ENCODE measurements around the gene LY6G6F. TPM values are rescaled to one million over a fixed set of nuclear protein-coding genes. Genes with fewer than 3 reads are reported as not detected.
A peak's percentile ranks its signal among the peaks of the same experiment; 100 is the strongest.

LY6G6F gene
- total RNA-seq, 1 donor from 2014 or later = not detected

DNA sequence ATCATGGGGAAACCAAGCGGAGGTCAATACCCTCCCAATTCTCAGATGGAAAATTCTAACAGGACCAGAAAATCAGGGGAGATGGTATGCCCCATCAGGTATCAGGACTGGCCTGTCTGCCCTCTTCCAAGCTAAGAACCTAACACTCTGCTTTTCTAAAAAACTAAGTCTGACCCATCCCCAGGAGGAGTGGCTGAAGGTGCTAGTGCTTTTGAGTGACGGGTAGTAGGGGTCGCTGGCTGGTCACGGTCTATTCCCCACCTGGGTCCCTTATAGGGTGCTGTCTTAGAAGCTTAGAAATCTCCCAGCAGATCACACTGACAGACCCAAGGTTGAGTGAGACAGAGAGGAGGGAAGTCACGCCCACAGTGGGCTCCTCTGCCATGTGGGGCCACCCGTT lies 13.1 kb upstream of the LY6G6F start:
- H3K4me3 Mint-ChIP-seq = no peak overlapping the region
- no peaks in the 10 kb centered on the region for H3K4me1 Mint-ChIP-seq (ENCODE audit: unreplicated experiment)
- no peak for TF ChIP-seq CTCF (conservative IDR thresholded peaks at IDR 0.05)
- DNase-seq (ENCODE audit: extremely low spot score, unreplicated experiment) = no peak
- H3K36me3 Mint-ChIP-seq = peaks cover 22% of the 10 kb centered on the region
- H3K27ac Mint-ChIP-seq = no peak overlapping the region
- no peaks in the 10 kb centered on the region for H3K27me3 Mint-ChIP-seq
- no peaks in the 10 kb centered on the region for H3K9me3 Mint-ChIP-seq

DNA sequence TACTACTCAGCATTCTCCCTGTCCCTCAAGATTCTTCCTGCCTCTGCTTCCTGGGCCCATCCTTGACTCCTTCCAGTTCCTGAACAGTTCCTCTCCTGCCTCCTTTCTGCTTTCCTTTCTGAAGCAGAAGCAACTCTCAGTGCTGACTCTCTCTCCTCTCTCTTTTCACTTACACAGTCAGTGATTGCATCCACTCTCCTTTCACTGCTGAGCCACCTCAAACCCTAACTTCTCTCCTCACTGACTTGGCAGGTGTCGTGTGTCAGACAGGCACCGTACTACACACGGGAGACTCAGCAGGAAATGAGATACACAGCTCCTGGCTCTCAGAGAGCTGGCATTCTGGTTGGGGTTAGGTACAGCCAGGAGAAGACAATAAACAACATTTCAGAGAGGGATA lies 9.1 kb upstream of the LY6G6F start:
- DNase-seq (ENCODE audit: extremely low spot score, unreplicated experiment) = no peak
- Mint-ChIP-seq H3K27me3 (no peaks in the 10 kb centered on the region), H3K36me3 (peaks cover 18% of the 10 kb centered on the region), H3K4me3 (peak overlapping the region; percentile 14), H3K9me3 (no peaks in the 10 kb centered on the region), H3K4me1 (ENCODE audit: unreplicated experiment) (peaks cover 9% of the 10 kb centered on the region), H3K27ac (peak overlapping the region; percentile 49)
- TF ChIP-seq CTCF (conservative IDR thresholded peaks at IDR 0.05) = no peak

GRCh38 chr6:31700740-31701401 lies 5.8 kb upstream of the LY6G6F start:
- H3K27me3 Mint-ChIP-seq = no peaks in the 10 kb centered on the region
- peaks cover 14% of the 10 kb centered on the region for H3K4me1 Mint-ChIP-seq (ENCODE audit: unreplicated experiment)
- H3K36me3 Mint-ChIP-seq = peaks cover 18% of the 10 kb centered on the region
- peak overlapping the region; percentile 91 for H3K4me3 Mint-ChIP-seq
- no peak for TF ChIP-seq CTCF (conservative IDR thresholded peaks at IDR 0.05)
- DNase-seq (ENCODE audit: extremely low spot score, unreplicated experiment) = no peak
- H3K9me3 Mint-ChIP-seq = no peaks in the 10 kb centered on the region
- H3K27ac Mint-ChIP-seq = peak overlapping the region; percentile 97

- H3K27ac Mint-ChIP-seq = peak overlapping the region; percentile 97
- H3K4me3 Mint-ChIP-seq = peak overlapping the region; percentile 91
- peaks cover 14% of the 10 kb centered on the region for H3K4me1 Mint-ChIP-seq (ENCODE audit: unreplicated experiment)
- no peaks in the 10 kb centered on the region for H3K9me3 Mint-ChIP-seq
- no peak for DNase-seq (ENCODE audit: extremely low spot score, unreplicated experiment)
- peaks cover 17% of the 10 kb centered on the region for H3K36me3 Mint-ChIP-seq
- no peak for TF ChIP-seq CTCF (conservative IDR thresholded peaks at IDR 0.05)
- no peaks in the 10 kb centered on the region for H3K27me3 Mint-ChIP-seq
These were observed 4.8 kb upstream of the LY6G6F start for GRCh38 chr6:31701666-31702404.

DNA sequence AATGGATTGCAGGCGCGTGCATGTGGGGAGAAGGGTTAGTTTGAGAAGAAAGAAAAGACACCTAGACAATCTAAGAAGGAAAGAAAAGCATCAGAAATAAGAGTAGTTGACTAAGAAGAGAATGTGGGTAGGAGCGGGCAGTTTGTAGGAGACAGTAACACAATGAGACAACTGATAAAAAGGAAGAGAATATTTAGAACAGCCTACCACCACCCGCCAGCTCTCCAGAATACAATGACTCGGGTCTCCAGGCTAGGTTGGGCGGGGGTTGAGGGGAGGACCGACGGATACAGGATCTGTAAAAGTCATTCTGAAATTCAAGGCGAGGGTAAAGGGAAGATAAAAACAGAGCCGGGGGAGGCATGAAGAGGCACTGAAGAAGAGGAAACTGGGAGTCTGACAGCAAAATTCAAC lies 4.3 kb upstream of the LY6G6F start:
- H3K27ac Mint-ChIP-seq = peak overlapping the region; percentile 97
- H3K36me3 Mint-ChIP-seq = peaks cover 11% of the 10 kb centered on the region
- TF ChIP-seq CTCF (conservative IDR thresholded peaks at IDR 0.05) = no peak
- no peak for DNase-seq (ENCODE audit: extremely low spot score, unreplicated experiment)
- H3K27me3 Mint-ChIP-seq = no peaks in the 10 kb centered on the region
- peak overlapping the region; percentile 91 for H3K4me3 Mint-ChIP-seq
- H3K9me3 Mint-ChIP-seq = no peaks in the 10 kb centered on the region
- H3K4me1 Mint-ChIP-seq (ENCODE audit: unreplicated experiment) = peaks cover 14% of the 10 kb centered on the region

Data from type B pancreatic cell (in vitro differentiated cells).